Measurements from ENCODE around the gene PTS. TPM values are rescaled to one million over a fixed set of nuclear protein-coding genes. Genes with fewer than 3 reads are reported as not detected.

PTS gene
- total and polyA plus RNA-seq, 9 of the 15 experiments (the other 6 are each of a cell fraction or from before 2014, with no cell fraction given): 27.1 to 72.7 (median 41.1) TPM

GRCh38 chr11:112200252-112200651 lies 26.0 kb upstream of the PTS start:
- Histone ChIP-seq H2AFZ (ENCODE audit: low read depth, low read length) (no peak overlapping the region), H3K36me3 (ENCODE audit: control insufficient read depth, insufficient read depth, low read length) (no peaks in the 10 kb centered on the region), H4K20me1 (replicated peaks; ENCODE audit: control insufficient read depth, insufficient read depth, low read length) (no peaks in the 10 kb centered on the region), H3K9me3 (replicated peaks; ENCODE audit: control insufficient read depth, insufficient read depth, low read depth, low read length) (no peaks in the 10 kb centered on the region), H3K4me3 (no peak overlapping the region), H3K27ac (ENCODE audit: extremely low read depth, low read depth, low read length) (no peak overlapping the region), H3K4me2 (ENCODE audit: insufficient read depth, low read length) (no peak overlapping the region), H3K9ac (ENCODE audit: insufficient read depth in 1 of 2, low read depth in 2 of 2, low read length in 2 of 2) (no peak overlapping the region), H3K79me2 (ENCODE audit: control insufficient read depth, insufficient read depth, low read length) (no peaks in the 10 kb centered on the region), H3K27me3 (ENCODE audit: control insufficient read depth in 2 of 2, insufficient read depth in 2 of 2, low read length in 2 of 2) (no peaks in the 10 kb centered on the region), H3K4me1 (replicated peaks in 1 of 2; ENCODE audit: control insufficient read depth in 2 of 2, insufficient read depth in 2 of 2, low read length in 2 of 2) (no peaks in the 10 kb centered on the region), H3K9me1 (ENCODE audit: control insufficient read depth, insufficient read depth, low read length) (no peaks in the 10 kb centered on the region)
- CTCF ChIA-PET (ENCODE audit: low intra/inter-chr PET ratio): no interaction called here
- in situ Hi-C loops (cut with MboI): no loop called here
- ATAC-seq (no peak), DNase-seq (ENCODE audit: extremely low read depth in 1 of 4, low spot score in 3 of 4) (no peak), FAIRE-seq (no peak)
- no peak for TF ChIP-seq ZZZ3 (IDR thresholded peaks at IDR 0.05)
- no peak for TF ChIP-seq TAF1 (IDR thresholded peaks at IDR 0.05; ENCODE audit: control insufficient read depth, extremely low read depth, insufficient read depth, low read length, severe bottlenecking)
- no peak for TF ChIP-seq MAFK (IDR thresholded peaks at IDR 0.05; ENCODE audit: low read length)
- TF ChIP-seq NCOA1 (IDR thresholded peaks at IDR 0.05; ENCODE audit: low read depth): no peak
- TF ChIP-seq UBTF (IDR thresholded peaks at IDR 0.05; ENCODE audit: borderline replicate concordance in 1 of 2, low read depth in 2 of 2, low read length in 2 of 2): no peak
- TF ChIP-seq ZNF436 (CRISPR knock-in tag; IDR thresholded peaks at IDR 0.05): no peak
- TF ChIP-seq ZNF41 (CRISPR knock-in tag; conservative IDR thresholded peaks at IDR 0.05): no peak
- intact Hi-C loops (cut with micrococcal nuclease): no loop called here
- POLR2A ChIA-PET: interaction anchor here (0.5 to 1.1 kb wide), 2 partner anchors 8 to 9 kb away, joined by 3 read pairs; no protein-coding TSS in a partner anchor
- no TSS peak for BruUV-seq (replicated peaks)
- 0% methylated on average over 2 of the region's 2 CpGs for WGBS (ENCODE audit: insufficient coverage, low coverage, missing lambda C conversion rate)

Measured in K562 (cell line).